ENCODE data around the gene BLVRB. TPM values are rescaled to one million over a fixed set of nuclear protein-coding genes. Genes with fewer than 3 reads are reported as not detected.

BLVRB gene
- polyA plus RNA-seq, 2 of the 4 experiments (the other 2 are of a cell fraction), result 202 to 280 TPM

DNA sequence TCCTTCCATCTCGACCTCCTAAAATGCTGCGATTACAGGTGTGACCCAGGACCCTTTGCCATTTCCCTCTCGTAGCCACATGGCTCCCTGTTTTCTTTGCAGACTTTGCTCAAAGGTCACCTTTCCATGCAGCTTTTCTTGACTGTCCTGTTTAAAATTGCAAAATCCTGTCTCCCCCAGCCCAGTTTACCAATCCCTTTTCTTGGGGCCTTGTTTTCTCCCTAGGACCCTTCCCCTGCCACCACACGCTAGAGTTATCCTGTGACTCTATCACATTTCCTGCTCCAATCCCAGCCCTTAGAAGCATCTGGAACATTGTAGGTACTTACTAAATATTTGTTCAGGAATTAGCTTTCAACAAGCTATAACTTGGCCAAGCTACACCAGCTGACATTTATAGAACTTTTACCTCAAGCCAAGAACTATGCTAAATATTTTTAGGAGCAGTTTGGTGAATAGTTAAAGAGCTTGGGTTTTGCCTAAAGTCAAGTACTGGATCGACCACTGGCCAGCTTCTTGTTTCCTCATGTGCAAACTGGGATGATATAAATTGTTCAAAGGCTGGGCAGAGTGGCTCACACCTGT lies 12.3 kb downstream of the BLVRB start (continued):
- TF ChIP-seq ZFP36 (IDR thresholded peaks at IDR 0.05; ENCODE audit: borderline replicate concordance, partially characterized antibody), result no peak
- no peak for TF ChIP-seq NR3C1 (IDR thresholded peaks at IDR 0.05)
- no peak for TF ChIP-seq BHLHE40 (IDR thresholded peaks at IDR 0.05; ENCODE audit: low read depth, low read length)

DNA sequence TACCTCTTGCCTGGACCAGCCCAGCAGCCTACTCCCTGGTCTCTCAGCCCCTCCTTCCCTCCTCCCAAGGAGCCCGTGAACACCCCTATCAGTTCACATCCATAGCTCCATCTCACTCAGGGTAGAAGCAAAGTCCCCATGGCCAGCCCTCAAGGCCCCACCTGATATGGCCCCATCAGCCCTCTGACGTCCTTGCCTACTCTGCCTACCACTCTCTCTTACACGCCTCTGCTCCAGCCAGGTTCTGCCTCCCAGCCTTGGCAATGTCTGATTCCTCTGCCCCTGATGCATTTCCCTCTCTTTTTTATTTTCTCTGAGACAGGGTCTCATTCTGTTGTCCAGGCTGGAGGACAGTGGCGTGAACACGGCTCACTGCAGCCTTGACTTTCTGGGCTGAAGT lies 13.5 kb downstream of the BLVRB start:
- DNase-seq (ENCODE audit: low read depth in 1 of 2, low spot score in 1 of 2) (no peak), FAIRE-seq (no peak), ATAC-seq (peak; percentile 58 to 60; a peak in 5 of 6 replicates)
- H3K4me2 ChIP-seq, result no peak overlapping the region
- WGBS (ENCODE audit: missing lambda C conversion rate), result 74% methylated on average over 5 of the region's 5 CpGs
- TF ChIP-seq CHD2 (IDR thresholded peaks at IDR 0.05; ENCODE audit: low read length, partially characterized antibody) (no peak), CHD4 (IDR thresholded peaks at IDR 0.05; ENCODE audit: borderline replicate concordance) (no peak), RFX5 (IDR thresholded peaks at IDR 0.05) (no peak), CEBPB (IDR thresholded peaks at IDR 0.05) (no peak)
- TF ChIP-seq, protein P1, sequence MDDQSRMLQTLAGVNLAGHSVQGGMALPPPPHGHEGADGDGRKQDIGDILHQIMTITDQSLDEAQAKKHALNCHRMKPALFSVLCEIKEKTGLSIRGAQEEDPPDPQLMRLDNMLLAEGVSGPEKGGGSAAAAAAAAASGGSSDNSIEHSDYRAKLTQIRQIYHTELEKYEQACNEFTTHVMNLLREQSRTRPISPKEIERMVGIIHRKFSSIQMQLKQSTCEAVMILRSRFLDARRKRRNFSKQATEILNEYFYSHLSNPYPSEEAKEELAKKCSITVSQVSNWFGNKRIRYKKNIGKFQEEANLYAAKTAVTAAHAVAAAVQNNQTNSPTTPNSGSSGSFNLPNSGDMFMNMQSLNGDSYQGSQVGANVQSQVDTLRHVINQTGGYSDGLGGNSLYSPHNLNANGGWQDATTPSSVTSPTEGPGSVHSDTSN (IDR thresholded peaks at IDR 0.05), result no peak
- TF ChIP-seq, protein P2, sequence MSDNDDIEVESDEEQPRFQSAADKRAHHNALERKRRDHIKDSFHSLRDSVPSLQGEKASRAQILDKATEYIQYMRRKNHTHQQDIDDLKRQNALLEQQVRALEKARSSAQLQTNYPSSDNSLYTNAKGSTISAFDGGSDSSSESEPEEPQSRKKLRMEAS (IDR thresholded peaks at IDR 0.05), result no peak
- ChIA-PET CTCF (interaction anchor here (0.6 to 46.6 kb wide), 10 partner anchors 11 to 591 kb away, joined by 3 to 950 read pairs (median 6); partner anchors contain the start of genes BLVRB, PRX and SERTAD1), POLR2A (interaction anchor here (1.1 to 2.5 kb wide), 3 partner anchors 9 to 26 kb away, joined by 6 to 13 read pairs (median 7); partner anchors contain the start of genes BLVRB and SERTAD1)
- H3K9me3 ChIP-seq, result no peaks in the 10 kb centered on the region
- H3K27ac ChIP-seq, result no peak overlapping the region
- no peak overlapping the region for H3K4me3 ChIP-seq
- H3K4me1 ChIP-seq, result no peaks in the 10 kb centered on the region

DNA sequence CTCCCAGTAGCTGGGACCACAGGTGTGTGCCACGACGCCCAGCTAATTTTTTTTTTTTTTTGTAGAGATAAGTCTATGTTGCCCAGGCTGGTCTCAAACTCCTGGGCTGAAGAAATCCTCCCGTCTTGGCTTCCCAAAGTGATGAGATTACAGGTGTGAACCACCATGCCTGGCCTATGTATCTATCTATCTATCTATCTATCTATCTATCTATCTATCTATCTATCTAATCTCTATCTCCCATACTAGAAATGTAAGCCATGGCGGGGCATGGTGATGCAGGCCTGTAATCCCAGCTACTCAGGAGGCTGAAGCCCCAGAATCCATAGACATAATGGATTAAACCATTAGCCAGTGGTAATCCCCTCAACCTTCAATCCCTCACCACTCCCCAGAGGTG lies 14.9 kb downstream of the BLVRB start:
- TF ChIP-seq RAD21 (conservative IDR thresholded peaks at IDR 0.05 in 1 of 2, IDR thresholded peaks at IDR 0.05 in 1 of 2), result no peak
- TF ChIP-seq, protein P1 (IDR thresholded peaks at IDR 0.05), result no peak
- TF ChIP-seq, protein P3, sequence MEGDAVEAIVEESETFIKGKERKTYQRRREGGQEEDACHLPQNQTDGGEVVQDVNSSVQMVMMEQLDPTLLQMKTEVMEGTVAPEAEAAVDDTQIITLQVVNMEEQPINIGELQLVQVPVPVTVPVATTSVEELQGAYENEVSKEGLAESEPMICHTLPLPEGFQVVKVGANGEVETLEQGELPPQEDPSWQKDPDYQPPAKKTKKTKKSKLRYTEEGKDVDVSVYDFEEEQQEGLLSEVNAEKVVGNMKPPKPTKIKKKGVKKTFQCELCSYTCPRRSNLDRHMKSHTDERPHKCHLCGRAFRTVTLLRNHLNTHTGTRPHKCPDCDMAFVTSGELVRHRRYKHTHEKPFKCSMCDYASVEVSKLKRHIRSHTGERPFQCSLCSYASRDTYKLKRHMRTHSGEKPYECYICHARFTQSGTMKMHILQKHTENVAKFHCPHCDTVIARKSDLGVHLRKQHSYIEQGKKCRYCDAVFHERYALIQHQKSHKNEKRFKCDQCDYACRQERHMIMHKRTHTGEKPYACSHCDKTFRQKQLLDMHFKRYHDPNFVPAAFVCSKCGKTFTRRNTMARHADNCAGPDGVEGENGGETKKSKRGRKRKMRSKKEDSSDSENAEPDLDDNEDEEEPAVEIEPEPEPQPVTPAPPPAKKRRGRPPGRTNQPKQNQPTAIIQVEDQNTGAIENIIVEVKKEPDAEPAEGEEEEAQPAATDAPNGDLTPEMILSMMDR (IDR thresholded peaks at IDR 0.05), result no peak
- no peak for TF ChIP-seq TFCP2L1 (CRISPR knock-in tag; IDR thresholded peaks at IDR 0.05)
- no peak for TF ChIP-seq POLR2AphosphoS2 (conservative IDR thresholded peaks at IDR 0.05; ENCODE audit: low read length)
- FAIRE-seq (no peak), ATAC-seq (no peak), DNase-seq (ENCODE audit: low read depth in 1 of 2, low spot score in 1 of 2) (no peak)
- CTCF ChIA-PET, result interaction anchor here (0.6 to 46.6 kb wide), 7 partner anchors 13 to 1340 kb away, joined by 3 to 950 read pairs (median 7); partner anchors contain the start of genes BLVRB, PRX and SERTAD1
- H3K4me1 ChIP-seq, result peaks cover 4% of the 10 kb centered on the region; the same call in 1 of the 3 replicates
- POLR2A ChIA-PET, result interaction anchor here (0.7 to 2.5 kb wide), 2 partner anchors 24 to 174 kb away, joined by 3 to 7 read pairs; partner anchors contain the start of gene SERTAD1
- no peaks in the 10 kb centered on the region for H3K9me3 ChIP-seq
- no peak overlapping the region for H3K4me2 ChIP-seq
- no peak overlapping the region for H3K4me3 ChIP-seq
- WGBS (ENCODE audit: missing lambda C conversion rate), result 92% methylated on average over 4 of the region's 4 CpGs
- no peak overlapping the region for H3K27ac ChIP-seq

DNA sequence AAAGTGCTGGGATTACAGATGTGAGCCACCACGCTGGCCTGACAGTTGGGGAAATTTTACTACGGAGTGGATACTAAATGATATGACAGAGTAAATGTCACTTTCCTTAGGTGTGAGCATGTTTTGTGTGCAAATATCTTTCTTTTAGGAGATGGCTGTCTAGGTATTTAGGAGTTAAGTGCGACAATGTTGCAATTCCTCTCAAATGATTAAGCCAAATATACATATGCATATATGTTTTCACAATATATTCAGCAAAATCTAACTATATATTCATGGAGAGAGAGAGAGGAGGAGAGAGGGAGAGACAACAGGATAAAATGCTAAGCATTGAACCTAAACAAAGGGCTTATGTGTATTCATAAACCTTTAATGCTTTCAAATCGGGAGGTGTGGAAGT lies 16.0 kb downstream of the BLVRB start:
- Histone ChIP-seq H3K4me2 (no peak overlapping the region), H3K4me1 (peaks cover 12% of the 10 kb centered on the region; the same call in 2 of the 3 replicates), H3K9me3 (no peaks in the 10 kb centered on the region), H3K27ac (no peak overlapping the region), H3K4me3 (no peak overlapping the region)
- FAIRE-seq (peak; percentile 36), DNase-seq (ENCODE audit: low read depth in 1 of 2, low spot score in 1 of 2) (no peak), ATAC-seq (no peak)
- WGBS (ENCODE audit: missing lambda C conversion rate), result 89% methylated on average over 4 of the region's 4 CpGs
- ChIA-PET CTCF (interaction anchor here (4.1 to 46.6 kb wide), 2 partner anchors 15 to 26 kb away, joined by 43 to 950 read pairs; partner anchors contain the start of genes BLVRB, PRX, SERTAD1 and SPTBN4), POLR2A (no interaction called here)
- TF ChIP-seq, protein P4, sequence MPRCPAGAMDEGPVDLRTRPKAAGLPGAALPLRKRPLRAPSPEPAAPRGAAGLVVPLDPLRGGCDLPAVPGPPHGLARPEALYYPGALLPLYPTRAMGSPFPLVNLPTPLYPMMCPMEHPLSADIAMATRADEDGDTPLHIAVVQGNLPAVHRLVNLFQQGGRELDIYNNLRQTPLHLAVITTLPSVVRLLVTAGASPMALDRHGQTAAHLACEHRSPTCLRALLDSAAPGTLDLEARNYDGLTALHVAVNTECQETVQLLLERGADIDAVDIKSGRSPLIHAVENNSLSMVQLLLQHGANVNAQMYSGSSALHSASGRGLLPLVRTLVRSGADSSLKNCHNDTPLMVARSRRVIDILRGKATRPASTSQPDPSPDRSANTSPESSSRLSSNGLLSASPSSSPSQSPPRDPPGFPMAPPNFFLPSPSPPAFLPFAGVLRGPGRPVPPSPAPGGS (IDR thresholded peaks at IDR 0.05), result no peak

Measured in A549 (cell line).